NOMO-1 treated with dmso at 0.1 percent for 144 hours (cell line): Measurements from ENCODE around the gene PPIP5K2.
"Not testable (repeated sequence)": the region's sequence is repeated elsewhere in the genome, so short reads cannot be mapped to it uniquely, and the experiment has no call there.

Experiments
- DNase-seq: peaks from one replicate; lab custom pipeline; 2025; ENCODE audit not compliant: unreplicated experiment; lab: John Stamatoyannopoulos, UW

PPIP5K2 gene

GRCh38 chr5:103205991-103206700 is 86.0 kb downstream of the PPIP5K2 start:
- no peak for DNase-seq

GRCh38 chr5:103207011-103207410 is 86.9 kb downstream of the PPIP5K2 start:
- DNase-seq: no peak

- peak; percentile 10 for DNase-seq
Observed at GRCh38 chr5:103207653-103208052, 87.6 kb downstream of the PPIP5K2 start.

GRCh38 chr5:103208460-103208859 is 88.4 kb downstream of the PPIP5K2 start:
- DNase-seq: no peak

- no peak for DNase-seq
Observed at GRCh38 chr5:103209065-103209464, 89.0 kb downstream of the PPIP5K2 start.

- no peak for DNase-seq
Observed at GRCh38 chr5:103210952-103211351, 90.9 kb downstream of the PPIP5K2 start.

- DNase-seq: peak; percentile 18
Observed at GRCh38 chr5:103211576-103212561, 91.8 kb downstream of the PPIP5K2 start.

- no peak for DNase-seq
Observed at GRCh38 chr5:103216137-103216536, 96.0 kb downstream of the PPIP5K2 start.

- DNase-seq: no peak
Observed at GRCh38 chr5:103216697-103217096, 96.6 kb downstream of the PPIP5K2 start.

GRCh38 chr5:103217101-103217500 is 97.0 kb downstream of the PPIP5K2 start:
- no peak for DNase-seq

GRCh38 chr5:103218164-103218563 is 98.1 kb downstream of the PPIP5K2 start:
- DNase-seq: no peak

GRCh38 chr5:103219074-103219473 is 99.0 kb downstream of the PPIP5K2 start:
- not testable (repeated sequence) for DNase-seq

- DNase-seq: no peak
Observed at GRCh38 chr5:103223031-103223955, 103.2 kb downstream of the PPIP5K2 start.

- DNase-seq: peak; percentile 87
Observed at GRCh38 chr5:103224118-103224893, 104.2 kb downstream of the PPIP5K2 start.

GRCh38 chr5:103224894-103225246 is 104.8 kb downstream of the PPIP5K2 start:
- DNase-seq: no peak

- DNase-seq: no peak
Observed at GRCh38 chr5:103228061-103228460, 108.0 kb downstream of the PPIP5K2 start.

GRCh38 chr5:103228588-103228987 is 108.5 kb downstream of the PPIP5K2 start:
- DNase-seq: peak; percentile 52

- DNase-seq: no peak
Observed at GRCh38 chr5:103232393-103232999, 112.4 kb downstream of the PPIP5K2 start.

GRCh38 chr5:103234239-103234975 is 114.3 kb downstream of the PPIP5K2 start:
- no peak for DNase-seq
